HG03280 (cell line): Measurements from ENCODE around the gene HOXB4.

Source experiments
- ATAC-seq: cut with Tn5 transposase; IDR thresholded peaks from one replicate; pipeline ENCODE4 v1.9.1; 2021; ENCODE audit warnings: mild to moderate bottlenecking, moderate library complexity; ENCODE audit not compliant: unreplicated experiment

HOXB4 gene

DNA sequence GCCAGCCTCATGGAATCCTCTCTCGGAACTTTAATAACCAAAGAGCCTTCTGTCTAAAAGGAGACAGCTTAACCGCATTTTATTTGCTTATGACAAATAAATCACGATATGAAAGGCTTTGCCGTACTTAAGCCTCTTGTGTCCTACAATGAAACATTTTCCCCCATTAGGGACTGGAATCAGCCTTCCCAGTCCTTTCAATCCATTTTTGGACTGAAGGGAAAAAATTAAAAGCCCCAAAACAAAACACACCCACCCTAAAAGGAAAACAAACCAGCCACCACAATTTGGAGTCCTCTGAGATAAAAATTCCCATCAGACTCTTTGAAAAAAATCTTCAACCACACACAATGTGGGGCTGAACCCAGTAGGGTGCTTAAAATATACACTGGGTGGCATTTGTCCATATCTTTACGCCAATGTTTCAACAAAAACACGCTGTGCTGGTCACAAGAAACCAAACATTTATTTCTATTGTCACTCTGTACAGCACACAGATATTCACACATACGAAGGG lies 3.0 kb downstream of the HOXB4 start:
- no peak for ATAC-seq

- ATAC-seq, result no peak
These were observed 3.6 kb downstream of the HOXB4 start for GRCh38 chr17:48574505-48575065.

DNA sequence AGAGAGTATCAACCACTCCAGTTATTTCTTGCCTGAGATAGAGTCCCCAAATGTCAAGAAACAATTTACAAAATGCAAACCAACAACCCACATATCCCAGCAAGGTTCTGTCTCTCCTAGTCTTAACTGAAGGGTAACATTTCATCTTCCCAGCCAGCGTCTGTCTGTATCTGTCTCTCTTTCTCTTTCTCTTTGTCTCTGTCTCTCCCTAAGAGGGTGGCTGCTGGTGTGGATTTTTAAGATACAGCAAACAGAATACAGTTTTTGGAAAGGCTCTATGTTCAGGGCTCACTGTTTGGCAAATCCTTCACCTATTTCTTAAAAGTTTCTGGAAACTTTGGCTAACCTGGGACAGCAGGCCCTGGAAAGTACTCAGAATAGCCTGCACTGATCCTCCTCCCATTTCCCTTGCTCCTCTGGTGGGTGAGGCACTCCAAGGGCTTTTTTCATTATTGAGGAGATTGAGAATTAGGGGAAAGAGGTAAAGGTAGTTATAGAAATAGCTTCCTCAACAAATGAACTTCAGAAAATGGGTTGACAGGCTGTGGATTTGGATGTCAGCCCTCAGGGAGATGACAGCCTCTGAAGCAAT lies 6.2 kb downstream of the HOXB4 start:
- ATAC-seq, result no peak

- no peak for ATAC-seq
These were observed 6.9 kb downstream of the HOXB4 start for GRCh38 chr17:48571024-48571818.

DNA sequence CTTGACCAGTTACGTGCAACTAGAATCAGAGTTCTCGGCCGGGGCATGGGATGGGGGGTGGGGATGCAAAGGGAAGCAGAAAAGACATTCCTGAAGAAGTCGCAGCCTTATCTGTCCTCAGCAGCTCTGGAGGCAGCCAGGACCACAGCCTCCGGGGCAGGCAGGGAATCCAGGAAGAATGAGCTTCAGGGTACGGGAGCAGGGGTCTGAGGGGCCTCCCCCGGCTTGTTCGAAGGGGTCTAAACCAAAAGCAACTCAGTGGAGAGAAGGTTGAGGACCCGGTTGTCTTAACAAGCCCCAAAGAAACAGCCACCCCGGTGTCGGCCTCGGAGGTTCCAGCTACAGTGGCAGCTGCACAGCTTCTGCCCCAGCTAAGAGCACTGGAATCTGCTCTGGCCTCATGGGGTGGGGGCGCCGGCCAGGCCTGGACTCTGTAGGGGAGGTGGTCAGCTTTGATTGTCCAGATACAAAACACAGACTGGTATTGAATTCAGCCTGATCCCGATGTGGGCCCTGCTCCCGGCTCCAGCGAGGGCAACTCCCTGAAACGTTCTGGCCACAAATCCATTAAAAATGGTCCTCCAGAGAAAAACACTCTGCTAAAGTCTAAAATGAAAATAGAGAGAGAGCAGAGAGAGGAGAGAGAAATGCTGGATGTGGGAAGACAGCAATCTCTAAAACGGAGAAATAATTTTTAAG lies 7.7 kb downstream of the HOXB4 start:
- no peak for ATAC-seq

DNA sequence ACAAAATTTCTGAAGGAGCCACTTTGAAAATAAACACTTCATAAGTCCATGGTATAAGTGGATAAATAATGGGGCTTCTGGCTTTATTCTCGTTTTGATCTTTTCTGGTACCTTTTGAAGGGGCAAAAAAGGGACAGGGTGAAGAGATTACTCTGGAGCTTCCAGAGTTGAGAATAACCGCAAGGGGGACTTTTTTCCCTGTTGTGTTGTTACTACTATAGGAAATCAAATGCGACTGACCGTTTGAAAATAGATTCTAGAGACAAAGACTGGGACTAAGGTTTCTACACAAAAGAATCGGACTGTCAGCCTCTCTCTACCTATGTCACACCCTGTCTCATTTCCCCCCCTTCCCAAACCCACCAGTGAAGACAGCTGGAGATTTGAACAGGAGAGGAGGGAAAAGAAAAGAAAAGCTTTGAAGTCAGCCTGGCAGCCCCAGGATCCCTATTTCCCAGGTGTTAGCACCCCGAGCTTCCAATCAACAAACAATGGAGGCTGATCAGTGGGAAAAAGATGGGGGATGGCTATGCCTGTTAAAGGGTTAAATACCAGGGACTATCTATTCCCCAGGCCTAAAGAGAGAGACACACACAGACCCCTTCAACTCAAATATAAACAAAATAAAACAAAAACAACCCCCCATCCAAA lies 8.4 kb downstream of the HOXB4 start:
- no peak for ATAC-seq

GRCh38 chr17:48569240-48569582 lies 8.9 kb downstream of the HOXB4 start:
- ATAC-seq, result no peak

- no peak for ATAC-seq
These were observed 9.5 kb downstream of the HOXB4 start for GRCh38 chr17:48568499-48569239.

GRCh38 chr17:48567646-48568354 lies 10.3 kb downstream of the HOXB4 start:
- ATAC-seq, result no peak

- no peak for ATAC-seq
These were observed 10.9 kb downstream of the HOXB4 start for GRCh38 chr17:48567209-48567608.

- no peak for ATAC-seq
These were observed 11.4 kb downstream of the HOXB4 start for GRCh38 chr17:48566717-48567116.

GRCh38 chr17:48565925-48566710 lies 12.0 kb downstream of the HOXB4 start:
- no peak for ATAC-seq

DNA sequence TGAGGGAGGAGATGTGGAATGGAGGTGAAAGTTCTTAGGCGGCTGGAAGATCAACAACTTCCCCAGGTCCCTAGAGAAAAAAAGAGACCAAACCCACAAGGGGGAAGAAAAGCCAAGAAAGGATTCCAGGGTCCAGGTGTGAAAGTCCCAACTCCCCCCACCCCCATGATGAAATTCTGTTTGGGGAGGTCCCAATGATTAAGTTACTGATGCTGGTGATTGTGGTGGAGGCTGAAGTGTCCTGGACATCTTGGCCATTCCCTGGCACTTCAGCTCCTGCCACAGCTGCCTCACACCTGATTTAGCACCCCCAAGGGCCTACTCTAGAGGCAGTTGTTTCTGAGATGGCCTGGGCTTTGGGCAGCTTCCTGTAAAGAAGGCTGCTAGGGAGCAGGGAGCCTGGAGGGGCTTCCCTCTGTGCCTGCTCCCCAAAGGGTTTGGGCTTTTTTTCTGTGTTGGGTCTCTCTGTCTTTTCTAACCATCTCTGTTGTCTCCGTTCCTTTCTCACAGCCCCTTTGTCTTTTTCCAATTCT lies 13.1 kb downstream of the HOXB4 start:
- ATAC-seq, result no peak

GRCh38 chr17:48564188-48565021 lies 13.7 kb downstream of the HOXB4 start:
- no peak for ATAC-seq

DNA sequence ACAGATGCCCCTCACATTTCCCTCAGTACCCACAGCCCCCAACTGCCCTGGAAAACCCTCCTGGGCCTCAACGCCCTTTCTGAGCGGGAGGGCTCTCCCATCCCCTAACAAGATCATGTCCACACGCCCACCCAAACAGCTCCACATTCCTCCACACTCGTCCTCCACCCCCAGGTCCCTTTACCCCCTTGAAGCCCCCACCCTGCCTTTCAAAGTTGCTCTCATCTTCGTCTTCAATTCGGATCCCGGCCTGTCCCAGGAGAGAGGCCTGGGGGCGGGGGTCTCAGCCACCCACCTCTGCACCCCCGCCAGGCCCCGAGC lies 14.3 kb downstream of the HOXB4 start:
- ATAC-seq, result no peak

DNA sequence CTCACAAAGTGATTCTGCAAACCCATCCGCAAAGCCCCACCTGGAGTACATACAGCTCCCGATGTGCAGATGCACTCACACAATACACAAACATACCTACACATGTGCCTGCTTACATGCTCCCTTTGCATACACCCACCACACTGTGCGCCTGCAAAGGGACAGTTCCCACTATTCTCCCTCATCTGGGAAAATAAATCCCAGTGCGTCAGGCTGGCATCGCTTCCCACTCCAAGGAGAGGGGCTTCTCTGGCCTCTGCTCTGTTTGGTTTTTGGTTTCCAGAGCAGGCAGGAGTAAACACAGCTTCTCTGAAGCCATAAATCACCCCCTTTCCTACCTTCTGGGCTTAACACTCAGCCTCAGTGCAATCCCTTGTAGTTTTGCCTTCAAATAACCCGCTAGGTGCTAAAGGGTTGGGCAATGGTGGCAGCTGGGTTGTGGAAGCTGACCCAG lies 14.7 kb downstream of the HOXB4 start:
- no peak for ATAC-seq

GRCh38 chr17:48562934-48563333 lies 15.2 kb downstream of the HOXB4 start:
- ATAC-seq, result no peak
